HL-60/S4 treated with retinoic acid at 250 ng/mL for 4 days and 3 days (cell line): ENCODE results near the gene GLB1L3.
"Not testable (repeated sequence)": the region's sequence is repeated elsewhere in the genome, so short reads cannot be mapped to it uniquely, and the experiment has no call there.

Source experiments
- in situ Hi-C: fragments of 300-500 bp; cut with MboI; formaldehyde crosslinking; loops from 2 replicates; pipeline ENCODE4 v1.7.0; 2022; ENCODE audit warnings: low sequenced_read_pairs

GLB1L3 gene

DNA sequence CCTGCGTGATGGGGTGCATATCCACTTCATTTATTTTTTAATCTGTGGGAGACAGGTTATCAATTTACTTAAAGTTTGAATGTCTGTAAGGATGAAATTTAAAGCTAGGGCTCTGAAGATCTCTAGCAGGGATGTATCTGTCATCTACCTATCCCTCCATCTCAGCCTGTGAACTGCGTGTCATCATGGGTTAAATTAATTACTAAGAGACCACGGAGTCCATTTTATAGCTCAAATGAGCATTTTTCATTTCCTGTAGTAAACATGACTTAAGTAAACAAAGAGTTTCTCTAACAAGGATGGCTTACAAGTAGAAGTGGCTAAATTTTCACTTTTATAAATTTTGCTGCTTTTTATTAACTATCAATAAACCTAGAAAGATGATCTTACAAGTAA lies 2.9 kb upstream of the GLB1L3 start:
- in situ Hi-C loops: no loop called here

- in situ Hi-C loops: no loop called here
Observed at GRCh38 chr11:134275188-134275533, 1.0 kb upstream of the GLB1L3 start.

- in situ Hi-C loops: no loop called here
Observed at GRCh38 chr11:134276396-134277182, 410 bp downstream of the GLB1L3 start.

GRCh38 chr11:134277183-134278001 lies 1.2 kb downstream of the GLB1L3 start:
- in situ Hi-C loops: no loop called here

GRCh38 chr11:134278356-134278755 lies 2.2 kb downstream of the GLB1L3 start:
- in situ Hi-C loops: no loop called here

- in situ Hi-C loops: not testable (repeated sequence)
Observed at GRCh38 chr11:134281635-134282034, 5.5 kb downstream of the GLB1L3 start.

GRCh38 chr11:134282121-134283045 lies 6.2 kb downstream of the GLB1L3 start:
- in situ Hi-C loops: no loop called here

DNA sequence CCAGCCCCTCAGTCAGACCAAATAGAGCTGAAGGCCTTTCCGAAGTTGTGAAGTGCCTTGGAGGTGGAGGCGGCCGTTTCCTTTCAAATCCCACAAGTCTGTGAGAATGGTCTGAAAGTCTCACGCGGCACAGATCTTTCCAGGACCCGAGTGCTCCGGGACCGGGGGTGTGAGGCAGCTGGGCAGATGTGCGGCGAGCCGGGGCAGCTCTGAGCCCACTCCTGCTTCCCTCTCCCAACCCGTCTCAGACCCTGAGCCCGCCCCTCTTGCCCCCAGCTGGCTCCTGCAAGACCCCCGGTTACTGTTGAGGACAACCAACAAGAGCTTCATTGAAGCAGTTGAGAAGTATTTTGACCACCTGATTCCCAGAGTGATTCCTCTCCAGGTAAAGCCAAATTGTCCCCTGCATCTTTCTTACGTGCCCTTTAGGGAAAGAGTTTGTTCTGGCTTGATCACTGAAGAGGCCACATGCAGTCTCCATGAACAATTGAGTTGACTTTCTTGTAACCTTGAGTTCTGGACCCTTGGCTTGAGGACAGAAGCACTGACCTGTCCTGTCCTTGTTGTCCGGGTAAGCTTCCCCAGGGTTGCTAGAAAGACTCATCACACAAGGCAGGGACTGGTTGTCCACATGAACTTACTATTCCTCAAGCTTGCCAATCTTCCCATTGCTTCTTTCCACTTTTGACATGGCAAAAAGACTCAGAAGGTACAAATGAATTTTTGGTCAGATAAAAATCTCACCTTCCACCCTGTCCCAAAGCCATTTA lies 7.5 kb downstream of the GLB1L3 start:
- in situ Hi-C loops: no loop called here

- in situ Hi-C loops: not testable (repeated sequence)
Observed at GRCh38 chr11:134284349-134284748, 8.2 kb downstream of the GLB1L3 start.

DNA sequence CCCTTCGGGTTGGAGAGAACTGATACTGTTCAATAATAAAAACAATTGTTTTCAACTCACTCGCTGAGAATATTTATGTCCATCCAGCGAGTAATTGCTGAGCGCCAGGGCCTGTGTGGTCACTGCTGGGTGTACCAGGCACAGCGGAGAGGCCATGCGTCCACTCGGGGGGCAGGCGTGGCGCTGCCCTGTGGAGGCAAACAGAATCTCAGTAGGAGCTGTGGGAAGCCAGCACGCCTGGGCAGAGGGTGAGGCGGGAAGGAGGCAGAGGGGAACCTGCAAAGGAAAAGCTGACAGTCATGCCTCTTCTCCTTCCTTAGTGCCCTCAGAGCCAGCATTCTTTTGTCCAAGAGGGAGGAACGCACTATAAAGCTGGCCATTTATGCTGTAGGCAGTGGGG lies 11.4 kb downstream of the GLB1L3 start:
- in situ Hi-C loops: no loop called here

DNA sequence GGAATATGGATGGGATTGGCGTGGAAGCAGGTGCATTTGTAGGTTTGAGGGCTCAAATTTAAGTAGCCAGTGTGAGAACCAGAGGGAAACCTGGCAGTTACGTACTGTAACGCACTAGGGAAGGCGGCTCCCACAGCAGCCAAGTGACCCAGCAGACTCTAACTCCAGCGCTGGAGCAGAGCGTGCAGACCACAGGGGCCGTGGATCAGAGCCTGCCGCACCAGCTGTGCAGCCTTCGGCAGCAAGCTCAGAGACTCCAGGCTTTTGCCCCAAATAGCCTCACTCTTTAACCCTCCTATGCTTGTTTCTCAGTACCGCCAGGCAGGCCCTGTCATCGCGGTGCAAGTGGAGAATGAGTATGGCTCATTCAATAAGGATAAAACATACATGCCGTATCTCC lies 12.3 kb downstream of the GLB1L3 start:
- in situ Hi-C loops: no loop called here

- in situ Hi-C loops: no loop called here
Observed at GRCh38 chr11:134289167-134289566, 13.0 kb downstream of the GLB1L3 start.

DNA sequence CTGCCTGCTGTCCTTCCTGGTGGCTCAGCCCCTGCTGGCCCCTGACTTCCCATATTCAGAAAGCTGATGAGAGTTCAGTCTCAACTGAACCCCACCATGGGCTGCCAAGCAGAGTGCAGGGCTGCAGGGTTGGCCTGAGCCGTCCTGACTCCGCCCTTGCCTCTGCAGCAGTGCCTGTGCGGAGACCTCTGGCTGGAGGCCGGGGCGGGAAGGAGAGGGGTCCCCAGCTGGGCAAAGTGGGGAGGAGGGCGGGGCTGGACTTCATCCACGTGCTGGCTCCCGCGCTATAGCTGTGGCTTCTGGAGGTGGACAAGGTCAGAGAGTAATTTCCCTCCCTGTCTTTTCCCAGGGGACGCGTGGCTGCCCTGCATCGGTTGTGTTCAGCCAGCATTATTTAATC lies 13.6 kb downstream of the GLB1L3 start:
- in situ Hi-C loops: no loop called here

DNA sequence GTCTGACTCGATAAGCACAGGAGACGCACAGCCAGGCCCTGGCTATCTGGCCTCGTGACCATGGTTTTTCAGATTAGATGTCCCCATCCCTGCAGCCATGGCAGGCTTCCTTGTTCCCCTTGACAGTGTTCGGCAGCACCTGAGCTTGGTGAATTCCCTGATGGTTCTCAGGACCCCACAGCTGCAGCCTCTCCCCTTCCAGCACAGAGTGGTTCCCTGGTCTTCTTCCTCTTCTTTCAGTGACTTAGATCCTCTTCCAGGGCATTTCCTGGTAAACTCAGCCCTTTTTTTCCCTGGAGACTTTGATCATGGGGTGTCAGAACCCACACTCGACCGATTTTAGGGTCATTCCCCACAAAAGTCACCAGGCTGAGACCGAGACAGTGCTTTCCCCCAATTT lies 14.5 kb downstream of the GLB1L3 start:
- in situ Hi-C loops: no loop called here

DNA sequence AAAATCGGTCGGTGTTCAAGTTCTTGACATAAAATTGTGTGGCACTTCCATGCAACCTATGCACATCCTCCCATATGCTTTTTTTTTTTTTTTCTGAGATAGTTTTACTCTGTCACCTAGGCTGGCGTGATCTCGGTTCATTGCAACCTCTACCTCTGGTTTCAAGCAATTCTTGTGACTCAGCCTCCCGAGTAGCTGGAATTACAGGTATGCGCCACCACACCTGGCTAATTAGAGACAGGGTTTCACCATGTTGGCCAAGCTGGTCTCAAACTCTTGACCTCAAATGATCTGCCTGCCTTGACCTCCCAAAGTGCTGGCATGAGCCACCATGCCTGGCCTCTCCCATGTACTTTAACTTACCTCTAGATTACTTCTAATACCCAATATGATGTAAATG lies 15.0 kb downstream of the GLB1L3 start:
- in situ Hi-C loops: no loop called here

- in situ Hi-C loops: no loop called here
Observed at GRCh38 chr11:134292661-134293060, 16.5 kb downstream of the GLB1L3 start.

GRCh38 chr11:134293119-134294113 lies 17.2 kb downstream of the GLB1L3 start:
- in situ Hi-C loops: no loop called here

DNA sequence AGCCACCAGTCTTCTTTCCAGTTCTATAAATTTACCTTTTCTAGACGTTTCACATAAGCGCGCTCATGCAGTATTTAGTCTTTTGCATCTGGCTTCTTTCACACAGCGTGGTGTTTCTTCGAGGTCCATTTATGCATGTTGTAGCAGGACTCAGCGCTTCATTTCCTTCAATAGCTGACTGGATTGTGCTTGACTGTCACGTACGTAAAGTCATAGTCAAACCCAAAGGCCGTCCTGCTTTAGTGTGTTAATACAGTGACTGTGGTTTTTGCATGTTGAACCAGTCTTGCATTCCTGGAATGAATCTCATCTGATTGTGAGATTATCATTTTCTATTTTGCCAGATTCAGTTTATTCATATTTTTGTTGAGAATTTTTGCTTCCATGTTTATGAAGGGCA lies 18.5 kb downstream of the GLB1L3 start:
- in situ Hi-C loops: no loop called here

GRCh38 chr11:134312223-134312622 lies 36.0 kb downstream of the GLB1L3 start:
- in situ Hi-C loops: no loop called here
